SJCRH30 (cell line): Measurements from ENCODE around the gene TEX50. TPM values are rescaled to one million over a fixed set of nuclear protein-coding genes. Genes with fewer than 3 reads are reported as not detected.
"Not testable (repeated sequence)": the region's sequence is repeated elsewhere in the genome, so short reads cannot be mapped to it uniquely, and the experiment has no call there.

Experiments
- DNase-seq, 2 experiments: peaks; one replicate each; pipeline ENCODE4 v3.0.0-alpha.2; 2015 to 2020
- H3K27ac ChIP-seq: fragments of 250-450 bp; sonication (Bioruptor Pico); 2 replicates; pipeline ENCODE4 v1.5.1; 2020; ENCODE audit warnings: mild to moderate bottlenecking, moderate library complexity
- H3K27me3 ChIP-seq: fragments of 250-450 bp; sonication (Bioruptor Pico); 2 replicates; pipeline ENCODE4 v1.5.1; 2020; ENCODE audit warnings: mild to moderate bottlenecking, moderate library complexity
- H3K36me3 ChIP-seq: fragments of 250-450 bp; sonication (Bioruptor Pico); 2 replicates; pipeline ENCODE4 v1.5.1; 2020; ENCODE audit warnings: mild to moderate bottlenecking, moderate library complexity
- H3K4me1 ChIP-seq: fragments of 250-450 bp; sonication (Bioruptor Pico); 2 replicates; pipeline ENCODE4 v1.5.1; 2020; ENCODE audit warnings: mild to moderate bottlenecking, moderate library complexity
- H3K4me3 ChIP-seq: fragments of 250-450 bp; sonication (Bioruptor Pico); 2 replicates; pipeline ENCODE4 v1.5.1; 2020; ENCODE audit warnings: mild to moderate bottlenecking, moderate library complexity
- H3K9me3 ChIP-seq: fragments of 250-450 bp; sonication (Bioruptor Pico); replicated peaks from 2 replicates; pipeline ENCODE4 v1.5.1; 2020; ENCODE audit warnings: mild to moderate bottlenecking, moderate library complexity
- total RNA-seq: library from RNA; depleted of rRNA; stranded (reverse); fragments of >200 nt; shearing (Covaris generic); gene quantifications from 2 replicates; pipeline ENCODE4 v1.2.3, GENCODE V29; 2014; rRNA removed

TEX50 gene
- total RNA-seq = not detected in 2 replicates

DNA sequence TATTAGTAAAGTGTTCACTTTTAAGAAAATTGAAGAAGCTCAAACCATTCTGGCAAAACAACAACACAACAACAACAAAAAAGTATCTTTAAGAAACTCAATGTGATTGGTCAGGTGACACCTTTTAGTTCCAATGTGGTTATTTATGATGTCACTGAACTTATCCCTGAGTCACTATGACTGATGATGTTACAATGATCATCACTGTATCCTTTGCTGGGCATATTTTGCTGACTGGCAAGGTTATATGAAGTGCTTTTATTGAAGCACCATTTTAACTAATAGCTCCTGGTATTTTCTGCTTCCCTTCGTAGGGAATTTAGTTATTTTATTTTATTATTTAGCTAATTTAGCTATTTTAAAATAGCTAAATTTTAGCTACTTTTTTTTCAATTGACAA is at the start of gene TEX50:
Gene TEX50, plus strand, starts transcription at position 223 of the 400 bp plus-strand sequence. CDS start 184 bp downstream, outside the sequence.
- H3K4me3 ChIP-seq = no peak within 1 kb of the TSS
- no peak for DNase-seq
- H3K36me3 ChIP-seq = no peaks in the 10 kb centered on the region
- H3K9me3 ChIP-seq = no peaks in the 10 kb centered on the region
- no peaks in the 10 kb centered on the region for H3K4me1 ChIP-seq
- no peak within 1 kb of the TSS for H3K27ac ChIP-seq
- no peaks in the 10 kb centered on the region for H3K27me3 ChIP-seq

DNA sequence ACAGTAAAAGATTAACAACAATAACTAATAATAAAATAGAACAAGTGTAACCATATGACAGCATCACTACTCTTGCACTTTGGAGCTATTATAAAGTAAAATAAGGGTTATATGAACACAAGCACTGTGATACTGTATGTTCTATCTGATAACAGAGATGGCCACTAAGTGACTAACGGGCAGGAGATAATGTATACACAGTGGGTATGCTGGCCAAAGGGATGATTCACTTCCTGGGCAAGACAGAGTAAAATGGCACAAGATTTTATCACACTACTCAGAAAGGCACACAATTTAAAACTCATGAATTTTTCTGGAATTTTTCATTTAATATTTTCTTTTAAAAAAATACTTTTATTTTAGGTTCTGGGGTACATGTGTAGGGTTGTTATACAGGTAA is 44.6 kb upstream of the TEX50 start:
- no peak for DNase-seq
- H3K4me1 ChIP-seq = no peaks in the 10 kb centered on the region
- H3K27ac ChIP-seq = no peak overlapping the region
- H3K9me3 ChIP-seq = no peaks in the 10 kb centered on the region
- no peaks in the 10 kb centered on the region for H3K36me3 ChIP-seq
- H3K4me3 ChIP-seq = no peak overlapping the region
- no peaks in the 10 kb centered on the region for H3K27me3 ChIP-seq

DNA sequence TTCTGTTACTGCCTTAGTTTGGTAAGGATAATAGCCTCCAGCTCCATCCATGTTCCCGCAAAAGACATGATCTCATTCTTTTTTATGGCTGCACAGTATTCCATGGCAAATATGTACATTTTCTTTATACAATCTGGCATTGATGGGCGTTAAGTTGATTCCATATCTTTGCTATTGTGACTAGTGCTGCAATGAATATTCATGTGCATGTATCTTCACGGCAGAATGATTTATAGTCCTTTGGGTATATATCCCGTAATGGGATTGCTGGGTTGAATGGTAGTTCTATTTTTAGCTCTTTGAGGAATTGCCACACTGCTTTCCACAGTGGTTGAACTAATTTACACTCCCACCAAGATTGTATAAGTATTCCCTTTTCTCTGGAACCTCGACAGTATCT is 44.0 kb upstream of the TEX50 start:
- not testable (repeated sequence) for H3K27me3 ChIP-seq, H3K36me3 ChIP-seq, H3K9me3 ChIP-seq, H3K4me1 ChIP-seq, H3K4me3 ChIP-seq, H3K27ac ChIP-seq, DNase-seq

GRCh38 chr1:173596097-173596825 is 38.9 kb upstream of the TEX50 start:
- no peak overlapping the region for H3K4me3 ChIP-seq
- H3K27ac ChIP-seq = no peak overlapping the region
- no peak for DNase-seq

GRCh38 chr1:173601588-173601987 is 33.5 kb upstream of the TEX50 start:
- Histone ChIP-seq H3K4me3 (no peak overlapping the region), H3K4me1 (no peaks in the 10 kb centered on the region), H3K9me3 (no peaks in the 10 kb centered on the region), H3K36me3 (no peaks in the 10 kb centered on the region), H3K27ac (no peak overlapping the region), H3K27me3 (no peaks in the 10 kb centered on the region)
- DNase-seq = no peak

More at GRCh38 chr1:173596097-173596825, 38.9 kb upstream of the TEX50 start:
- Histone ChIP-seq H3K4me1 (no peaks in the 10 kb centered on the region), H3K9me3 (no peaks in the 10 kb centered on the region), H3K27me3 (no peaks in the 10 kb centered on the region), H3K36me3 (no peaks in the 10 kb centered on the region)

- peak in 1 of 2 experiments; percentile 4 for DNase-seq
- H3K27ac ChIP-seq = no peak within 1 kb of the TSS
- H3K9me3 ChIP-seq = no peaks in the 10 kb centered on the region; the same call in 1 of the 2 replicates
- no peaks in the 10 kb centered on the region for H3K4me1 ChIP-seq
- H3K36me3 ChIP-seq = no peaks in the 10 kb centered on the region
- H3K4me3 ChIP-seq = no peak within 1 kb of the TSS
- no peaks in the 10 kb centered on the region for H3K27me3 ChIP-seq
Measured at GRCh38 chr1:173603056-173603591, 32.0 kb upstream of the TEX50 start, which contains the start of gene SLC9C2. Gene SLC9C2 (minus strand): TSS chr1:173603072. CDS start chr1:173601776, 1,296 bp downstream.

DNA sequence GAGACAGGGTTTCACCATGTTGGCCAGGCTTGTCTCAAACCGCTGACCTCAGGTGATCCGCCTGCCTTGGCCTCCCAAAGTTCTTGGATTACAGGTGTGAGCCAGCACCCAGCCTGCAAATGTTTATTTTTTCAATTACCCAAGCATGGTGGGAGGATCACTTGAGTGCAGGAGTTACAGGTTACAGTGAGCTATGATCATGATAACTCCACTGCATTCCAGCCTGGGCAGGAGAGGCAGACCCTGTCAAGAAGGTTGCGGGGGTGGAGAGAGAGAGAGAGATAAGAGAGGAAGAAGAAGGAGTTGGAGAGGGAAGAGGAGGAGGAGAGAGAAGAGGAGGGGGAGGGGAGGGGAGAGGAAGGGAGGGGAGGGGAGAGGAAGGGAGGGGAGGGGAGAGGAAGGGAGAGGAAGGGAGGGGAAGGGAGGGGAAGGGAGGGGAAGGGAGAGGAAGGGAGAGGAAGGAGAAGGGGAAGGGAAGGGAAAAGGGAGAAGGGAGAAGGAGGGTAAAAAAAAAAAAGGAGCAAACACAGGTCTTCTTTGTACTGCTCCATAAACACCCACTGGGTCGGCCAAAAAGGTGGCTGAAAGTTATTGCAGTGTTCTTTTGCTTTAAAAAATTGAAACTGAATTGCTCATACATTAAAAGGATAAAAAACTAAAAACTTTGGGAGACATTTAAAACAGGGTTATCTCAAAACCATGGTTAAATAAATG is 26.5 kb upstream of the TEX50 start:
- Histone ChIP-seq H3K36me3 (no peaks in the 10 kb centered on the region), H3K27me3 (no peaks in the 10 kb centered on the region), H3K27ac (no peak overlapping the region), H3K9me3 (no peaks in the 10 kb centered on the region; the same call in 1 of the 2 replicates), H3K4me1 (no peaks in the 10 kb centered on the region), H3K4me3 (no peak overlapping the region)
- no peak for DNase-seq

DNA sequence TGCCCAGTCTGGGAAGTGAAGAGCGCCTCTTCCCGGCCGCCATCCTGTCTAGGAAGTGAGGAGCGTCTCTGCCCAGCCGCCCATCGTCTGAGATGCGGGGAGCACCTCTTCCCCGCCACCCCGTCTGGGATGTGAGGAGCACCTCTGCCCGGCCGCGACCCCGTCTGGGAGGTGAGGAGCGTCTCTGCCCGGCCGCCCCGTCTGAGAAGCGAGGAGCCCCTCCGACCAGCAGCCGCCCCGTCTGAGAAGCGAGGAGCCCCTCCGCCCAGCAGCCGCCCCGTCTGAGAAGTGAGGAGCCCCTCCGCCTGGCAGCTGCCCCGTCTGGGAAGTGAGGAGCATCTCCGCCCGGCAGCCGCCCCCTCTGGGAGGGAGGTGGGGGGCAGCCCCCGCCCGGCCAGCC is 22.1 kb upstream of the TEX50 start:
- DNase-seq, H3K36me3 ChIP-seq, H3K9me3 ChIP-seq, H3K4me3 ChIP-seq, H3K27me3 ChIP-seq, H3K4me1 ChIP-seq, H3K27ac ChIP-seq: not testable (repeated sequence)

GRCh38 chr1:173616859-173617258 is 18.3 kb upstream of the TEX50 start:
- H3K9me3 ChIP-seq = no peaks in the 10 kb centered on the region
- no peak overlapping the region for H3K4me3 ChIP-seq
- no peaks in the 10 kb centered on the region for H3K36me3 ChIP-seq
- DNase-seq = no peak
- no peaks in the 10 kb centered on the region for H3K27me3 ChIP-seq
- no peaks in the 10 kb centered on the region for H3K4me1 ChIP-seq
- no peak overlapping the region for H3K27ac ChIP-seq

- H3K27me3 ChIP-seq = no peaks in the 10 kb centered on the region
- H3K9me3 ChIP-seq = no peaks in the 10 kb centered on the region
- no peak for DNase-seq
- no peak overlapping the region for H3K4me3 ChIP-seq
- no peak overlapping the region for H3K27ac ChIP-seq
- H3K36me3 ChIP-seq = no peaks in the 10 kb centered on the region
- H3K4me1 ChIP-seq = no peaks in the 10 kb centered on the region
Measured at GRCh38 chr1:173627269-173627668, 7.9 kb upstream of the TEX50 start.

DNA sequence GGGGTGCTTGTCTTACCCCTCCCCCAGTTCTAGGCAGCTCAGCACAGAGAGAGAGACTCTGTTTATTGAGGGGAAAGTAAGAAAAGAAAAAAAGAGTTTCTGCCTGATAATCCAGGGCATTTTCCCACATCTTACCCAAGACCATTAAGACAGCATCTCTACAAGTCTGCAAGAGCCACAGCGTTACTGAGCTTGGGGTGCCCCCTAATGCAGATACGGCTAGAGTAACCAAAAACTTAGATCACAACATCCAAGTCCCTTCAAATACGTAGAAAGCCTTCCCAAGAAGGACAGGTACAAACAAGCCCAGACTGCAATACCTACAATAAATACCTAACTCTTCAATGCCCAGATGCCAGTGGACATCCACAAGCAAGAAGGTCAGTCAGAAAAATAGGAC is 6.2 kb upstream of the TEX50 start:
- Histone ChIP-seq H3K27ac (no peak overlapping the region), H3K4me1 (no peaks in the 10 kb centered on the region), H3K4me3 (no peak overlapping the region), H3K9me3 (no peaks in the 10 kb centered on the region), H3K27me3 (no peaks in the 10 kb centered on the region), H3K36me3 (no peaks in the 10 kb centered on the region)
- DNase-seq = no peak

- H3K27ac ChIP-seq, DNase-seq, H3K27me3 ChIP-seq, H3K4me3 ChIP-seq, H3K4me1 ChIP-seq, H3K9me3 ChIP-seq, H3K36me3 ChIP-seq: not testable (repeated sequence)
Measured at GRCh38 chr1:173637236-173638042, 2.3 kb downstream of the TEX50 start.

DNA sequence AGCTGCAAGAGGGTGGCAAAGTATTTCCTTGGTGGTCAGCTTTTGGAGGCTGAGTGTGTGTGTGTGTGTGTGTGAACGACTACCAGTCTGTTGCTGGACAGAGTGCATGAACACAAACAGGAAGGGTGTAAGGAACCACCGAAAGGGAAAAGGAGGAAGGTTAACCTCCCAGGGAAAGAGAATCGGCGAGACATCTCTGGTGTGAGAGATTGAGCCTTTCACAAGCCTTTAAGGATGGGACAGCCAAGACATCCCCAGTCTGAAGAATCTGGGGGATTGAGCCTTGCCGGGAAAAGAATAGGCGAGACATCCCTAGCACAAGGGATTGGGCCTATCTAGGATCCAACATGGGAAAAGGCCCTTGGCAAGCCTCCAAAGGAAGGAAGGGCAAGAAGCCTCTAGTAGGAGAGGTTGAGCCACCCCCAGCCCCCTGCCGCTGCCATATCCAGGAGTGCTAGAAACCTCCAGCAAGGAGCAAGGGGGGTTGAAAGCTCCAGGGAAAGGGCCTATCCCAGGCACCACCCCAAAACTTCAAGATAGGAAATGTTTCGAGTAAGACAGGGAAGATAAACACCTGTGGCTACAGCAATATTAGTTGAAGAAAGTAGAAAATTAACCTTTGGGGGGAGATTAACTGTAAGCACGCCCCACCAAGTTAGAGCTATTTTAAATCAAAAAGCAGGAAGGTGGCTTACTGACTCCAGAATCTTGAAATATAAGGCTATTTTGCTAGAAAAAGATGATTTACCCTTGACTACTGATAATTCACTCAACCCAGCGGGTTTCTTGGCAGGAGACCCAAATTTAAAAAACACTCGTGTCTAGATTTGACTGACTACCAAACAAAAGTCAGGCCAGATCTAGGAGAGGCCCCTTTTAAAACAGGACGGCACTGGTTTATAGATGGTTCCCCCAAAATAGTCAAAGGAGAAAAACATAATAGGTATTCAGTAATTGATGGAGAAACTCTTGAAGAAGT is 3.2 kb downstream of the TEX50 start:
- Histone ChIP-seq H3K4me3 (no peak overlapping the region), H3K4me1 (no peaks in the 10 kb centered on the region), H3K27me3 (no peaks in the 10 kb centered on the region), H3K27ac (no peak overlapping the region), H3K36me3 (no peaks in the 10 kb centered on the region), H3K9me3 (no peaks in the 10 kb centered on the region)
- DNase-seq = no peak

DNA sequence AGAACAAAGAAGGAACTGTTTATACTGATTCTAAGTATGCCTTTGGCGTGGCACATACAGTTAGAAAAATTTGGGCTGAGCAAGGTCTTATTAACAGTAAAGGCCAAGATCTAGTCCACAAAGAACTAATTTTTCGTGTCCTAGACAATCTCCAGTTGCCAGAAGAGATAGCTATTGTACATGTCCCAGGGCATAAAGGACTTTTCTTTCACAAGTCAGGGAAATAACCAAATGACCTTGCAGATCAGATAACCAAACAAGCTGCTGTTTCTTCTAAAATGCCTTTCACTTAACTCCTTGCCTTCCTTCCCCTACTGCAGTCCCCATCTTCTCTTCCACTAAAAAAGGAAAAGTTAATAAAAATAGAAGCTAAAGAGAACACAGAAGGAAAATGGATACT is 4.0 kb downstream of the TEX50 start:
- H3K36me3 ChIP-seq = no peaks in the 10 kb centered on the region
- no peak overlapping the region for H3K4me3 ChIP-seq
- no peaks in the 10 kb centered on the region for H3K9me3 ChIP-seq
- no peak overlapping the region for H3K27ac ChIP-seq
- DNase-seq = no peak
- H3K4me1 ChIP-seq = no peaks in the 10 kb centered on the region
- no peaks in the 10 kb centered on the region for H3K27me3 ChIP-seq
